HG02938 (cell line): Measurements from ENCODE around the gene ACOT7.
"Not testable (repeated sequence)": the region's sequence is repeated elsewhere in the genome, so short reads cannot be mapped to it uniquely, and the experiment has no call there.

ENCODE experiments used
- ATAC-seq: cut with Tn5 transposase; IDR thresholded peaks from one replicate; pipeline ENCODE4 v1.9.1; 2021; ENCODE audit warnings: mild to moderate bottlenecking, moderate library complexity; ENCODE audit not compliant: unreplicated experiment

ACOT7 gene

GRCh38 chr1:6241887-6242740, 151.5 kb downstream of the ACOT7 start:
- no peak for ATAC-seq

DNA sequence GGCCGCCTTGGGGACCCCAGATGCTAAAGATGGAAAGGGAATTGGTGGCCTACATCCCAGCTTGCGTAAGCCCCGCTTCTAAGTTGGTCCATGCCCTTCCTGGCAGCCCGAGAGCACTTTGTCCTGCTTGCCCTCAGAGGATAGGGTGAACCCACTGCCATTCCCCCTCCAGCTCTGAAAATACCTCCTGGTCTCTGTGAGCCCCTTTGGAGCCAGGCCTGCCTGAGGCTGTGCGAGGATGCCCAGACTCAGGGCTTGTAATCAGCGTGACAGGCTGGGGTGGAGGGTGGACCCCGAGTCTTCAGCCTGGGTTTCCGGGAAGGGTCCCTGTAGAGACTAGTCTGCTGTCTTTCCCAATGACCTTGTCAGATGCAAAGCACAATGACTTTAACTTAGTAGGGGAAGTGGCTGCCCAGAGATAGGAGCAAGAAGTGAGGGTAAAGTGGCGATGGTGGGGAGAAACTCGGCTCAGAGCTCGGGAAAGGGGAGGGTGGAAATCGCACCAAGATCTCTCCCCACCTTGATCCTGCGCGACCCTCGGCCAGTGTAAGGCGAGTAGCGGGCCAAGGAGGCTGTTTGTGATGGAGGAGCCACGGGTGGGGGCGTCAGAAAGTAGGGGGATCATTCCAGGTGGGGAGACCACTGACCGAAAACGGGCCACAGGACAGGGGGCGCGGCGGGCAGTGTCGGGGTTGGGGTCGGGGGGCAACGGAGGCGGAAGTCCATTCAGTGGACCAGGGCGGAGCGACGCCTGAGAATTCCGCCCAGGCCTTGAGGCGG, 152.3 kb downstream of the ACOT7 start:
- ATAC-seq = no peak

- no peak for ATAC-seq
These were observed 153.4 kb downstream of the ACOT7 start for GRCh38 chr1:6239950-6240768.

DNA sequence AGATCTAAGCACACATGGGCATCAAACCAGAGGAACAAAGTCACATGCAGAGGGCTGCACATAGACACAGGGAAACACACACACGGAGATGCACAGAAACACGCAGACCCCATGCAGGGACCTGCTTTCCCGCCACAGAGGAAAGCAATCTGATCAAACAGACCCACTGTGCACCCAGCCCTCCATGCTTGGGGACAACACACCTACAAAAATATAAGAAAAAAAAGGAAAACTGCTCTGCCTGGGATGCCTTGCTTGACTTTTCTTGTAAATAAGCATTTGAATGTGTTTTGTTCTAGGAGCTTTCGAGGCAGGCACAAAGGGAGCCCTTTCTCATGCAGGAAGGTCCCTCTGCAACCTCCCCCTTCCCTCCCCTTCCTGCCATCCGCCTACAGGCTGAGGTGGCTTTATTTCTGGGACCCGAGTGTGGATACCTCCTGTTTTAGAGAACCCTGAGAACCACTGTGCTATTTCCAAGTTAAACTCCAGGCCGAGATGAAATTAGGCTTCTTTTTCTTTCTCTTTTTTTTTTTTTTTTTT, 154.3 kb downstream of the ACOT7 start:
- no peak for ATAC-seq

DNA sequence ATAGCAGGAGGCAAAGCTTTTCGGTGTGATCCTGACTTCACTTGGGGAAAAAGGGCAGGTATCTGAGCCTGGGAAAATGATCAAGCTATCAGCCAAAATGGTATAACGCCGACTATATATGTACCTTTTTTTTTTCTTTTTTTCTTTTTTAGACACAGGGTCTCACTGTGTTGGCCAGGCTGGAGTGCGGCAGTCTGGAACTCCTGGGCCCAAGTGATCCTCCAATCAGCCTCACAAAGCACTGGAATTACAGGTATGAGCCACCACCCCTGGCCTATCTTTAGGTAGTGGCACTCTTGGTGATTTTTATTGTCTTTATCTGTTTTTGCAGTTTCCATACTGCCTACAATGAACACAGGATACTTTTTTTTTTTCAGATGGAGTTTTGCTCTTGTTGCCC, 156.5 kb downstream of the ACOT7 start:
- ATAC-seq = no peak

DNA sequence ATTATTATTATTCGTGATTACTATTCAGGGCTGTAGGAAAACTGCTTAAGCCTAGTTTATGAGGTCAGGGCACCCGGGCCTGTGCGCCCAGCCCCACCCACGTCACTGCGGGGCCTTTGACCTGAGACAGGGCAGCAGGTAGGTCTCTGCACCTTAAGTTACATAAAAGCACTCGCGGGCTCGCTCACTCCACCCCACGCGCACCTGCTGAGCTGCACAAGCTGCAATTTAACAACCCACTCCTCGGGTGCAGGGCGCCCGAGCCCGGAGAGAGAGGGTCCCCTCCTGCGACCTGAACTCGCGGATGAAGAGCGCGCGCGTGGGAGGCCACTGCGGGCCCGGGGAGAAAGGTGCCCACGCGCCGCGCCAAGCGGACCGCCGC, 158.3 kb downstream of the ACOT7 start:
- ATAC-seq = no peak

DNA sequence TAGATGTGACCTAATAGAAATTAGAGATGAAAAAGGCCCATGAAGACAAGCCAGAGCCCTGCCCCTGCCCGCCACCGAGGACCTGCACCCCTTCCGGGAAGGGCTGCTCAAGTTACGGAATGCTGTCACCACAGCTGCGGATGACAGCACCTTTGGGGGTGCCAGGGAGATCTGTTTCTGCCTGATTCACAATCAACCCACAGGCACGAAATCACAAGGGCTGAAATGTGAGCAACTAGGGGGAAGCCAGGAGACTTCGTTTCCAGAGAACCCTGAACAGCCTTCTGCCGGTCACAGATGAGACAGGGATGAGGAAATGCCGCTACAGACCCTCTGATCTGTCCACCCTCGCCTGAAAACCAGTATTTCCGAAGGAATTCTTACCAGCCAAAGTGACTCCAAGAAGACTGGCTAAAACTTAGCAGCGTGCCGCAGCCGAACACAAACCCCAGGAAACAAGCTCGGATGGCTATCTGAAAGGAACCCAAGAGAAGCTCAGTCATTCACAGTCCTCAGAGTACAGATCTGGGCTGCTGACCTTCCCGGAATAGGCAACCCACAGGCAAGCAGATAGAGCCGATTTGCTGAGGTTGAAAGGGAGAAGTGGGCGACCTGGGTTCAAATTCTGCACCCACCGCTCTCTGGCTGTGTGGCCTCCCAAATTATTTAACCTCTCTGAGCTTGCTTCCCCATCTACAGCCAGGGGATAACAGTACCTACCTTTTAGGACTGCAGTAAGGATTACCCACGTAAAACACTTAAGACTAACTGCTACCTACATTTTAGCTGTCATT, 158.9 kb downstream of the ACOT7 start:
- no peak for ATAC-seq

DNA sequence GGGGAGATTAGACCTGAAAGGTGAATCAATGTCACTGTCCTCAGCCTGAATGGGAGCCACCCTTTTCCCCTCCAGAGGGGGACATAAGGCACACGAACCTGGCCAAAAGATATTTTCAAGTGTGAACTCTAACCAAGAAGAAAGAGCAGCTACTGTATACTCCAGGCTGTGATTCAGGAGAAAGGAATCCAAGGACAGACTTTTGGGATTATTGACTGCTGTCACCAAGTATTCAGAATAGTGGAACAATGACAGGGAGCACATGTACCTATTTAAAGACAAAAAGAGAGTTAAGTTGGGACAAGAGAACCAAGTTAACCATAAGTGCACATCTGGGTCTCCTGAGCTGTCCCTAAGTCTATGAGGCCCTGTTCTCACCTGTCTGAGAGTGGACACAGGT, 160.2 kb downstream of the ACOT7 start:
- ATAC-seq = no peak

DNA sequence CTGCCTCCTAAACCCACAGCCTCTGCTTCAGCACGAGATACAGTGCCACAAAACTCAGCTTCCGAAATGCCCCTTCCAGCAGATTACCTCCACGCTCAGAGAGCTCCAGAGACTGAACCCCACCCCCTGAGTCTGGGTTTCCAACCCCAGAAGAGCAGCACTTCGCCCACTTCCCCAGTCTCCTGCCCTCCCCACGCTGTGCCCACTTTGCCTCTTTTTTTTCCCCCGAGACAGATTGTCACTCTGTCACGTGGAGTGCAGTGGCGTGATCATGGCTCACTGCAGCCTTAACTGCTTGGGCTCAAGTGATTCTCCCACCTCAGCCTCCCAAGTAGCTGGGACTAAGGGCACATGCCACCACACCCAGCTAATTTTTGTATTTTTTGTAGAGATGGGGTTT, 167.9 kb downstream of the ACOT7 start:
- no peak for ATAC-seq

DNA sequence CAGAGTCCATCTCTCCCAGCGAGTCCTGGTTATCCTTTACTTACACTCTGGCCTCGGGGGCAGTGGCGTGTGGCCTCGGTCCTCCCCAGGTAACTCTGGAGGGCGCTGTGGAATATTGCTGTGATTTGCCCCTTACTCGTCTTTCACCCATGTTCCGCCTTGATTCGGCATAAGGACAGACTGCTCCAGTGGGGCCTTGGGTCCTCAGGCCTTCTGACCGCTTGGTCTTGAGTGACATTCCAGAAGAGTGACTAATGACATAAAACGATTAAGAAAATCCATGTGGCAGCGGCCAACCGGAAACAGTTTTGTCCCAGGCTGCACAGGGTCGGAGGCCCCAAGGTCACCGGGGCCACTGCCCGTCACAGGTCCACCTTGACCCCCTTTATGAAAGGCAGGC, 168.8 kb downstream of the ACOT7 start:
- ATAC-seq = no peak

DNA sequence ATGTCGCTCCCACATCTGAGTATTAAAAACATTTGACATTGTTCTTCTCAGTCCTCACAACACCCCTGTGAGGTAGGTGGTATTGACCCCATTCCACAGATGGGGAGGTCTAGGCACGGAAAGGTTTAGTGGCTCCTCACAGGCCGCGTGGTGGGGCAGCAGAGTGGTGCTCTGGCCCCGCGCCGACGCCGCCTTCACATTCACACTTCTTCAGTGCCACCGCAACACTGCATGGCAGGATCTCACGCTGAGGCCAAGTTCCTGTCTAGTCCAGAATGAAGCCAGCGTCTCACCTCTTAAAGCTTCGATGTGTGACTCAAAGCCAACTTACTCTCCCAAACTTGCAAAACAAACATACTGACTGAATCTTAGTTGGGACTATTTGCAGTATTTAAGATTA, 169.9 kb downstream of the ACOT7 start:
- no peak for ATAC-seq

DNA sequence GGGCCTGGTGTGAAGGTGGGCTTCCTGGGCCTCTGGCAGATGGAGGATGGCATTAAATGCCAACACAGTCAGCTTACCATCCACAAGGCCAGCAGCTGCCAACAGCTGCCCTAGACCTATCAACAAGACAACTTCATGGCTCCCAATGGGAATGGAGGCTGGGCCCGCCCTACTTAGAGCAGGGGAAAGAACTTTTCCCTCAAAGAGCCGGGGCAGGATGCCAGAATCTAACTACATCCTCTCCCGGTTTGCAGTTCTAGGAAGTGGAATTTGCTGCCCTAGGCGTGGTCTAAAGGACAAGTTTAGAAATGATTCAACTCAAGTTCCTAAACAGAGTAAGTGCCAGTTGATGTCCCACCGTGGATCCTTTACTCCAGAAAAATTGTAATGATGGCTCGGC, 170.9 kb downstream of the ACOT7 start:
- no peak for ATAC-seq

DNA sequence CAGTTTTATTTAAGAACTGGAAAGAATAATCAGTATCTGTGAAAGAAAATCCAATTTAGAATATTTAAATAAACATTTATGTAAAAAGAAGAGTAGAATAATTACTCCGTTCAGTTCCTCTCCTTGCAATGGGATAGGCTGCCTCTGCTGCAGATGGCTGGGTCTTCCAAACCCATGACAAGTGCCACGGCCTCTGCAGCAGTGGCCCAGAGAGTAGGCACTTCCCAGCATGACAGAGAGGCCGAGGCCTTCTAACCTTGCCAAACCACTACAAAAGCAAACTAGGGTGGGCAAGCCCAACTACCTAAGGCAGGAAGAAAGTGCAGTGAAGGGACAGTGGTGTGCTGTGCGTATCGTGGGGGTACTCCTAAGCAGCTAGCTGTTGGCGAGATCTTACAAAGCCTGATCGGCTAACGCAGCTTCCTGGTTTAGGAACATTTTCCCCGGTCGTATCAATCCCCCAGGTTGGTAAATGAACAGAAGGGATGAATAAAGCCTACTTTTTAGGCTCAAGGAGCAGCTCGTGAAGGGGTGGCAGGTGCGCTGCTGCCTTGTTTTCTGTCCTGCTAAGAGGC, 172.3 kb downstream of the ACOT7 start:
- ATAC-seq = no peak

- no peak for ATAC-seq
These were observed 173.3 kb downstream of the ACOT7 start for GRCh38 chr1:6220236-6220635.

DNA sequence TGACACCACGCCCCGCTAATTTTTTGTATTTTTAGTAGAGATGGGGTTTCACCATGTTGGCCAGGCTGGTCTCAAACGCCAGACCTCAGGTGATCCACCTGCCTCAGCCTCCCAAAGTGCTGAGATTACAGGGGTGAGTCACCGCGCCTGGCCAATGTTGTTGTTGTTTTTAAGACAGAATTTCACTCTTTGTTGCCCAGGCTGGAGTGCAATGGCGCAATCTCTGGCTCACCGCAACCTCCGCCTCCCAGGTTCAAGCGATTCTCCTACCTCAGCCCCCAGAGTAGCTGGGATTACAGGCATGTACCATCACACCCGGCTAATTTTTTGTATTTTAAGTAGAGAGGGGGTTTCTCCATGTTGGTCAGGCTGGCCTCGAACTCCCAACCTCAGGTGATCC, 173.9 kb downstream of the ACOT7 start:
- ATAC-seq = not testable (repeated sequence)

DNA sequence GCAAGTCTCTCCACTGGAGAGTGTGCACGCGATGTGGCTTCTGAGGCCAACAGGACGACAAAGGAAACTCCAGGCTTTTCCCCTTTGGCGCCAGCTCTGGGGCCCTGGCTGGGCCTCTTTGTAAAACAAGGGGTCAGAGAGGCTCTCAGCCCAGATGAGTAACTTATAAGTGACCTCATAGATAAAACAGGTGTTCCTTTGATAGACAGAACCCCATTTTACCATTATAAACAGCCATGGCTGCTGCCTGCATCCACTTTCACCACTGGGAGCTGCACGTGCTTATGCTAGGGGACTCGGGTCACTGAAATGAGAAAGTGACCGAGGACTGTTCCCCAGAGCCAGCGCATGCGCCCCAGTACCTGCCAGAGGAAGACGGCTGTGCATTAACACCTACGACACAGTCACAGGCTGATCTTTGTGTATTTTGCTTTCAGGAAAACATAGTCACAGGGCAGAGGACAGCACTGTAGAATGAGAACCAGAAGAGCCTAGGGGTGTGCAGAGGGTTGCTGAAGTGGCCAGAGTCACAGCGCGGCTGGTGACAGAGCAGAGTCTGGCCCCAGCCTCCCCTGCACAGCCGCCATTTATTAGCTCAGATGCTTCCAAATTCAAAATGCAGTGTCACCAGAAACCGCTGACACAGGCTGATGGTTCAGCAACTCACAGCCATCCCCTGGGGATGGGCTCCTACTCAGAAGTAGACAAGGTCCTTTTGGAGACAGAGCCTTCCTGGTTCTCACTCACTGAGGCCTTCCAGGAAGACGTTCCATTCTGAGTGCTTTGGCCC, 175.0 kb downstream of the ACOT7 start:
- no peak for ATAC-seq
